ENCODE results near the gene SNX8.

GRCh38 chr7:2243458-2243857 is 70.8 kb downstream of the SNX8 start:
- TF ChIP-seq REST (IDR thresholded peaks at IDR 0.05) (no peak), CTCF (IDR thresholded peaks at IDR 0.05; ENCODE audit: low read depth, low read length, missing input control) (no peak), RXRA (IDR thresholded peaks at IDR 0.05) (no peak), SP1 (IDR thresholded peaks at IDR 0.05) (no peak), RAD21 (IDR thresholded peaks at IDR 0.05) (no peak), EGR1 (IDR thresholded peaks at IDR 0.05; ENCODE audit: low read depth in 2 of 2) (no peak), JUND (IDR thresholded peaks at IDR 0.05) (no peak), MAX (IDR thresholded peaks at IDR 0.05) (no peak), ATF3 (IDR thresholded peaks at IDR 0.05) (no peak), TAF1 (conservative IDR thresholded peaks at IDR 0.05) (no peak), HNF4A (conservative IDR thresholded peaks at IDR 0.05) (no peak), ZBTB33 (IDR thresholded peaks at IDR 0.05) (no peak)

Measured in liver (tissue), 3 donors.